Endodermal cell (in vitro differentiated cells): ENCODE data around the gene JMY. TPM values are rescaled to one million over a fixed set of nuclear protein-coding genes. Genes with fewer than 3 reads are reported as not detected.

Experiments
- DNase-seq: peaks from one replicate; pipeline ENCODE4 v3.0.0-alpha.2; 2017
- H3K27ac ChIP-seq: 2 replicates; pipeline ENCODE4 v1.5.1; 2013; ENCODE audit warnings: mild to moderate bottlenecking, low read depth, low read length, moderate library complexity
- H3K27me3 ChIP-seq: 2 replicates; pipeline ENCODE4 v1.6.1; 2013; ENCODE audit warnings: mild to moderate bottlenecking, low read length, moderate library complexity; ENCODE audit not compliant: insufficient read depth, control insufficient read depth, poor library complexity, severe bottlenecking
- H3K36me3 ChIP-seq: 2 replicates; pipeline ENCODE4 v1.7.0; 2013; ENCODE audit warnings: mild to moderate bottlenecking, low read length, moderate library complexity; ENCODE audit not compliant: control insufficient read depth, insufficient read depth
- H3K4me1 ChIP-seq: one replicate; pipeline ENCODE4 v1.7.0; 2013; ENCODE audit warnings: low read length; ENCODE audit not compliant: control insufficient read depth, insufficient read depth
- H3K4me3 ChIP-seq: 2 replicates; pipeline ENCODE4 v1.5.1; 2013; ENCODE audit warnings: mild to moderate bottlenecking, low read length, moderate library complexity
- H3K9ac ChIP-seq: 2 replicates; pipeline ENCODE4 v1.6.1; 2013; ENCODE audit warnings: mild to moderate bottlenecking, low read length, moderate library complexity; ENCODE audit not compliant: poor library complexity, severe bottlenecking; ENCODE audit errors: extremely low read depth
- H3K9me3 ChIP-seq: 2 replicates; pipeline ENCODE4 v1.6.1; 2013; ENCODE audit warnings: mild to moderate bottlenecking, low read length, moderate library complexity; ENCODE audit not compliant: control insufficient read depth
- H3K27ac Mint-ChIP-seq: 2 replicates; pipeline ENCODE4 v1.8.0; 2020; ENCODE audit warnings: mixed read lengths
- H3K27me3 Mint-ChIP-seq: 2 replicates; pipeline ENCODE4 v1.8.0; 2021; ENCODE audit warnings: mild to moderate bottlenecking, mixed read lengths; ENCODE audit not compliant: insufficient read depth
- H3K36me3 Mint-ChIP-seq: 2 replicates; pipeline ENCODE4 v1.8.0; 2020; ENCODE audit warnings: low read depth, mixed read lengths
- H3K4me1 Mint-ChIP-seq: 2 replicates; pipeline ENCODE4 v1.8.0; 2020; ENCODE audit warnings: mixed read lengths
- H3K4me3 Mint-ChIP-seq: 2 replicates; pipeline ENCODE4 v1.8.0; 2020; ENCODE audit warnings: mild to moderate bottlenecking, moderate library complexity, mixed read lengths
- H3K9me3 Mint-ChIP-seq: 2 replicates; pipeline ENCODE4 v1.8.0; 2020; ENCODE audit warnings: mild to moderate bottlenecking, mixed read lengths
- CTCF ChIP-seq: fragments of 200-600 bp; sonication (generic); conservative IDR thresholded peaks from 2 replicates; pipeline ENCODE4 v1.5.0; 2021; ENCODE audit warnings: antibody characterized with exemption, mild to moderate bottlenecking
- WGBS, 2 experiments: methylation state at CpG; one replicate each; pipeline versions ENCODE4 v1.1.5 to v1.1.7; 2013; ENCODE audit warnings: missing lambda C conversion rate in 2 of 2, mixed read lengths in 1 of 2; ENCODE audit not compliant: insufficient coverage in 1 of 2, insufficient read length in 1 of 2; 5-methylcytosine and 5-hydroxymethylcytosine counted together
- long read RNA-seq, 4 experiments: library from polyadenylated mRNA in 2 of 4; library from RNA in 1 of 4; library from capped mRNA in 1 of 4; stranded (forward) in 3 of 4; unstranded in 1 of 4; transcript quantifications; one replicate each; pipeline ENCODE4 v2.0.0, GENCODE V29; 2020 to 2021; ENCODE audit warnings: inconsistent platforms in 1 of 4
- polyA plus RNA-seq, 2 experiments: library from polyadenylated mRNA; stranded (reverse); fragments of 50-300 nt; gene quantifications; one replicate each; pipeline ENCODE4 v1.2.3, GENCODE V29; 2013
- total RNA-seq, 2 donors: library from RNA; stranded (reverse); fragmentation: NEBNext Ultra II Directional in 1 of 2; extraction: Animal tissue kit (Norgen Biotek cat#: 25700) in 1 of 2; gene quantifications; 2 replicates in 1 of 2; 3 replicates in 1 of 2; pipeline ENCODE4 v1.2.1, GENCODE V29; 2021

The JMY gene, protein sequence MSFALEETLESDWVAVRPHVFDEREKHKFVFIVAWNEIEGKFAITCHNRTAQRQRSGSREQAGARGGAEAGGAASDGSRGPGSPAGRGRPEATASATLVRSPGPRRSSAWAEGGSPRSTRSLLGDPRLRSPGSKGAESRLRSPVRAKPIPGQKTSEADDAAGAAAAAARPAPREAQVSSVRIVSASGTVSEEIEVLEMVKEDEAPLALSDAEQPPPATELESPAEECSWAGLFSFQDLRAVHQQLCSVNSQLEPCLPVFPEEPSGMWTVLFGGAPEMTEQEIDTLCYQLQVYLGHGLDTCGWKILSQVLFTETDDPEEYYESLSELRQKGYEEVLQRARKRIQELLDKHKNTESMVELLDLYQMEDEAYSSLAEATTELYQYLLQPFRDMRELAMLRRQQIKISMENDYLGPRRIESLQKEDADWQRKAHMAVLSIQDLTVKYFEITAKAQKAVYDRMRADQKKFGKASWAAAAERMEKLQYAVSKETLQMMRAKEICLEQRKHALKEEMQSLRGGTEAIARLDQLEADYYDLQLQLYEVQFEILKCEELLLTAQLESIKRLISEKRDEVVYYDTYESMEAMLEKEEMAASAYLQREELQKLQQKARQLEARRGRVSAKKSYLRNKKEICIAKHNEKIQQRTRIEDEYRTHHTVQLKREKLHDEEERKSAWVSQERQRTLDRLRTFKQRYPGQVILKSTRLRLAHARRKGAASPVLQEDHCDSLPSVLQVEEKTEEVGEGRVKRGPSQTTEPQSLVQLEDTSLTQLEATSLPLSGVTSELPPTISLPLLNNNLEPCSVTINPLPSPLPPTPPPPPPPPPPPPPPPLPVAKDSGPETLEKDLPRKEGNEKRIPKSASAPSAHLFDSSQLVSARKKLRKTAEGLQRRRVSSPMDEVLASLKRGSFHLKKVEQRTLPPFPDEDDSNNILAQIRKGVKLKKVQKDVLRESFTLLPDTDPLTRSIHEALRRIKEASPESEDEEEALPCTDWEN
- total RNA-seq: 10 to 100 TPM; 19.4 to 20.8 TPM
- 5.9 TPM for polyA plus RNA-seq (2013, experiment 1 of 2)
- polyA plus RNA-seq (2013, experiment 2 of 2): 4.9 TPM
- long read RNA-seq, experiment 1, partial matches to known transcripts: 1 of 7 reads
- long read RNA-seq, experiment 1, other reads (novel, unspliced or antisense): 6 of 7 reads
- long read RNA-seq, experiment 2, full-length matches to known transcripts: 6 of 25 reads
- long read RNA-seq, experiment 2, partial matches to known transcripts: 4 of 25 reads
- long read RNA-seq, experiment 2, other reads (novel, unspliced or antisense): 15 of 25 reads
- long read RNA-seq, experiment 3, partial matches to known transcripts: 3 of 11 reads
- long read RNA-seq, experiment 3, other reads (novel, unspliced or antisense): 8 of 11 reads
- long read RNA-seq, experiment 4: 0 reads

DNA sequence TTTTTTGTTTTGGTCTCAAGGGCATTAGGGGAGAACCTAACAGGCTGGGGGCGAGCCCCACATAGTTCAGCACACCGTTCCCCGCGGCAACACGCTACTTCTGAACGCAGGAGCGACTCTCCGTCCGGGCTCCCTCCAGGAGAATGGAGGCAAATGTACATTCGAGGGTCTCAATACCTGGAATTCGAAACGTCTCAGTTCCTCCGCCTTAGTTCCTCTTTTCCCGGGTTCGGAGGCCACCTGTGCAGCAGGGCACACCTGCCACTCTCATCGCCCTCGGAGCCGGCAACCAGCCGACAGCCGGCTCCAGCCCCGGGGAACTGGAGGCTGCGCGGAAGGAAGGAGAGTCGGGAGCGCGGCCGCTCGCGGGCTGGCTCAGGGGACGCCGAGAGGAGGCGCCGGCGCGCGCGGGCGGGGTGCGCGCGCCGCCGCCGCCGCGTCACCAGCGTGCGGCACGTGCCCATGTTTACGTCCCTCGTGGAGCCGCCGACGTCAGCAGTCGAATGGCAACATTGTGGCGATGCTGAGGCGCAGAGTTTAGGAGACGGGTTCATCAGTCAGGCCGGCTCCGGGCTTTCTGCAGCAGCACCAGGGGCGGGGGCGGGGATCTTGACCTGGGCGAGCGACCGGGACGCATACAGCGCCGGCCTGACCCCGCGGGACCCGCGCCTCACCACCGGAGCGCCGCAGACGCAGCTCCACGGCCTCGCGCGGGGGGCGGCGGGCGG lies at the start of gene JMY:
Gene JMY, plus strand, starts transcription at position 498 of the 728 bp plus-strand sequence. CDS start 520 bp downstream, outside the sequence.
- no peak for TF ChIP-seq CTCF
- Histone ChIP-seq H3K27me3 (no peaks in the 10 kb centered on the region), H3K9ac (peak within 1 kb of the TSS; percentile 87), H3K27ac (peak within 1 kb of the TSS; percentile 79), H3K4me3 (peak within 1 kb of the TSS; percentile 94), H3K36me3 (no peaks in the 10 kb centered on the region), H3K4me1 (no peaks in the 10 kb centered on the region), H3K9me3 (no peaks in the 10 kb centered on the region)
- peaks cover 6% of the 10 kb centered on the region for H3K36me3 Mint-ChIP-seq
- peak; percentile 92 for DNase-seq
- H3K27ac Mint-ChIP-seq: peak within 1 kb of the TSS; percentile 96
- peaks cover 4% of the 10 kb centered on the region for H3K4me1 Mint-ChIP-seq
- H3K27me3 Mint-ChIP-seq: peaks cover 3% of the 10 kb centered on the region
- peak within 1 kb of the TSS; percentile 96 for H3K4me3 Mint-ChIP-seq
- WGBS, 2 experiments: 1% methylated on average over 21 to 83 of the region's 83 CpGs
- no peaks in the 10 kb centered on the region for H3K9me3 Mint-ChIP-seq

DNA sequence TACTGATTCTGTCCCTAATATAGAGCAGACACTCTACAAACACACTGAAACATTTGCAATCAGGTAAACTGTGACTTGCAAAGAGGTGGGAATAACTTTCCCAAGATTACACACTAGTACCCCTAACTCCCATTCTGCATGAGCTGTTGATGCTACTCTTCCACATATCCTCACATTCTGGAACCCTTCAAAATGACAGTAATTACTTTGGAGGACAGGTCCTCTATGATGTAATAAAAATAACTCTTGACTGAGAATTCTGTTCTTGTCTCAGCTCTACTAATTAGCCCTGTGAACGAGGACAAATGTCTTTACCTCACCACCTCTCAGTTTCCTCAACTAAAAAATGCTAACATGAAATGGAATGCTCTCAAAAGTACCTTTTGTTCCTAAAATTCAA lies 49.5 kb upstream of the JMY start:
- DNase-seq: no peak
- no peak overlapping the region for H3K4me3 Mint-ChIP-seq
- H3K36me3 ChIP-seq: no peaks in the 10 kb centered on the region
- no peaks in the 10 kb centered on the region for H3K9me3 ChIP-seq
- H3K27me3 Mint-ChIP-seq: no peaks in the 10 kb centered on the region
- no peak overlapping the region for H3K27ac Mint-ChIP-seq
- H3K27ac ChIP-seq: no peak overlapping the region
- no peak overlapping the region for H3K4me3 ChIP-seq
- TF ChIP-seq CTCF: no peak
- no peak overlapping the region for H3K9ac ChIP-seq
- peaks cover 2% of the 10 kb centered on the region for H3K36me3 Mint-ChIP-seq
- peaks cover 16% of the 10 kb centered on the region for H3K4me1 Mint-ChIP-seq
- H3K9me3 Mint-ChIP-seq: no peaks in the 10 kb centered on the region
- peaks cover 9% of the 10 kb centered on the region for H3K4me1 ChIP-seq
- 96 to 100% methylated on average over 1 of the region's 1 CpG for WGBS, 2 experiments
- no peaks in the 10 kb centered on the region for H3K27me3 ChIP-seq
